HepG2 (cell line): ENCODE data around the gene PAK1. TPM values are rescaled to one million over a fixed set of nuclear protein-coding genes. Genes with fewer than 3 reads are reported as not detected.

ENCODE experiments used
- ATAC-seq: fragments of 200-7000 bp; cut with Tn5 transposase; 3 replicates; pipeline ENCODE4 v1.9.1; 2020; ENCODE audit warnings: mild to moderate bottlenecking, moderate library complexity
- BruUV-seq: library from RNA; stranded (reverse); fragments of 400-500 nt; replicated peaks from 2 replicates; lab custom pipeline; 2021; lab: Mats Ljungman, UMichigan
- CTCF ChIA-PET: fragments of 300-600 bp; formaldehyde crosslinking; extraction: SDS; loops from one replicate; lab custom pipeline; 2021; ENCODE audit warnings: low total read pairs, inconsistent platforms, low intra/inter-chr PET ratio; lab: Yijun Ruan, JAX
- POLR2A ChIA-PET: fragments of 350-600 bp; sonication (Branson Sonifier 250); formaldehyde crosslinking; loops from one replicate; lab custom pipeline; 2020; ENCODE audit warnings: antibody characterized with exemption, inconsistent platforms; lab: Yijun Ruan, JAX
- DNase-seq: peaks from one replicate; pipeline ENCODE4 v3.0.0-alpha.2; 2015; ENCODE audit warnings: low spot score
- FAIRE-seq: peaks from 3 replicates; lab custom pipeline; 2011; peaks lifted over from hg19 to GRCh38; lab: Jason Lieb, UNC
- H2AFZ ChIP-seq: one replicate; pipeline ENCODE4 v1.6.1; 2011; ENCODE audit warnings: low read length, inconsistent platforms
- H3K27ac ChIP-seq: fragments of 300-600 bp; 3 replicates; pipeline ENCODE4 v1.8.0; 2011; ENCODE audit warnings: mixed run types, mild to moderate bottlenecking, mixed read lengths, low read length, inconsistent platforms; ENCODE audit not compliant: insufficient read depth; ENCODE audit errors: extremely low read length
- H3K27me3 ChIP-seq, 2 experiments: fragments of 200-600 bp in 1 of 2; 2 replicates in 1 of 2; 3 replicates in 1 of 2; pipeline versions ENCODE4 v1.6.0 to v1.8.0; 2011; ENCODE audit warnings: low read length in 2 of 2, mild to moderate bottlenecking in 2 of 2, moderate library complexity in 2 of 2, inconsistent platforms in 1 of 2; ENCODE audit not compliant: insufficient read depth in 2 of 2, control insufficient read depth in 1 of 2
- H3K36me3 ChIP-seq, 2 experiments: fragments of 200-600 bp in 1 of 2; replicated peaks in 1 of 2; 2 replicates in 1 of 2; 3 replicates in 1 of 2; pipeline versions ENCODE4 v1.5.1 to v1.8.0; 2011; ENCODE audit warnings: low read length in 2 of 2, inconsistent platforms in 1 of 2; ENCODE audit not compliant: insufficient read depth in 2 of 2, control insufficient read depth in 1 of 2
- H3K4me1 ChIP-seq: 2 replicates; pipeline ENCODE4 v1.5.1; 2012; ENCODE audit warnings: low read length, inconsistent platforms; ENCODE audit not compliant: insufficient read depth
- H3K4me2 ChIP-seq: 2 replicates; pipeline ENCODE4 v1.6.0; 2011; ENCODE audit warnings: low read depth, low read length, inconsistent platforms
- H3K4me3 ChIP-seq, 3 experiments: fragments of 200-600 bp in 1 of 3; sonication (generic), shearing (Covaris generic) in 1 of 3; replicated peaks in 1 of 3; 2 replicates each; pipeline ENCODE4 v1.5.1; 2011 to 2016; ENCODE audit warnings: low read length in 3 of 3, inconsistent platforms in 2 of 3, low read depth in 2 of 3, mild to moderate bottlenecking in 2 of 3, control low read depth in 1 of 3, mixed read lengths in 1 of 3; ENCODE audit not compliant: insufficient read depth in 1 of 3
- H3K79me2 ChIP-seq: one replicate; pipeline ENCODE4 v1.6.1; 2011; ENCODE audit warnings: low read length, inconsistent platforms; ENCODE audit not compliant: insufficient read depth
- H3K9ac ChIP-seq: 2 replicates; pipeline ENCODE4 v1.6.0; 2011; ENCODE audit warnings: mild to moderate bottlenecking, low read depth, low read length, inconsistent platforms; ENCODE audit not compliant: insufficient read depth
- H3K9me3 ChIP-seq: 2 replicates; pipeline ENCODE4 v1.5.1; 2012; ENCODE audit warnings: mild to moderate bottlenecking, low read length
- H4K20me1 ChIP-seq: 2 replicates; pipeline ENCODE4 v1.6.0; 2011; ENCODE audit warnings: inconsistent platforms, mild to moderate bottlenecking, low read length, moderate library complexity; ENCODE audit not compliant: insufficient read depth
- CENPT ChIP-seq: sonication (generic); formaldehyde crosslinking; IDR thresholded peaks from 2 replicates; pipeline ENCODE4 v1.8.0; 2022; ENCODE audit warnings: low read depth, mild to moderate bottlenecking, moderate library complexity, missing genetic modification reagents
- LBX2 ChIP-seq: sonication (generic); formaldehyde crosslinking; IDR thresholded peaks from 2 replicates; pipeline ENCODE4 v1.5.0; 2020; ENCODE audit warnings: missing genetic modification reagents, mild to moderate bottlenecking, borderline replicate concordance
- MIER3 ChIP-seq: IDR thresholded peaks from 2 replicates; pipeline ENCODE4 v1.6.1; 2016; ENCODE audit warnings: missing compliant biosample characterization, borderline replicate concordance
- PAWR ChIP-seq: sonication (generic); formaldehyde crosslinking; IDR thresholded peaks from 2 replicates; pipeline ENCODE4 v1.4.0; 2020; ENCODE audit warnings: missing genetic modification reagents, mild to moderate bottlenecking, borderline replicate concordance
- SMARCC2 ChIP-seq: fragments of 450-650 bp; IDR thresholded peaks from 2 replicates; pipeline ENCODE4 v1.6.1; 2017; ENCODE audit warnings: antibody characterized with exemption, mild to moderate bottlenecking
- SNAI1 ChIP-seq: sonication (generic); formaldehyde crosslinking; IDR thresholded peaks from 2 replicates; pipeline ENCODE4 v1.5.0; 2020; ENCODE audit warnings: mild to moderate bottlenecking, missing genetic modification reagents, borderline replicate concordance
- TRIM24 ChIP-seq: sonication (generic); formaldehyde crosslinking; IDR thresholded peaks from 2 replicates; pipeline ENCODE4 v1.8.0; 2022; ENCODE audit warnings: mild to moderate bottlenecking, missing genetic modification reagents
- ZNF230 ChIP-seq: sonication (generic); formaldehyde crosslinking; IDR thresholded peaks from 2 replicates; pipeline ENCODE4 v1.4.0; 2020; ENCODE audit warnings: mild to moderate bottlenecking, missing genetic modification reagents
- ZNF563 ChIP-seq: sonication (generic); formaldehyde crosslinking; IDR thresholded peaks from 2 replicates; pipeline ENCODE4 v1.8.0; 2022; ENCODE audit warnings: mild to moderate bottlenecking, moderate library complexity, missing genetic modification reagents
- WGBS: methylation state at CpG from one replicate; pipeline ENCODE4 v1.1.6; 2017; ENCODE audit warnings: low lambda C conversion rate; 5-methylcytosine and 5-hydroxymethylcytosine counted together
- in situ Hi-C: cut with HindIII; loops from 2 replicates; pipeline ENCODE4 v1.10.0; 2017; ENCODE audit warnings: low pct_unique_long_range_greater_than_20kb; ENCODE audit not compliant: extremely low pct_ligation_motif_present
- intact Hi-C: fragments of 100-400 bp; cut with micrococcal nuclease; formaldehyde crosslinking; loops from one replicate; pipeline ENCODE4 v1.10.0; 2022; ENCODE audit not compliant: unreplicated experiment
- polyA plus RNA-seq, 8 experiments: library from polyadenylated mRNA; depleted of rRNA in 3 of 8; stranded (reverse) in 7 of 8; unstranded in 1 of 8; fragments of >200 nt; fragmentation: Illumina TruSeq in 4 of 8; extraction: Trizol in 4 of 8; gene quantifications; 2 replicates each; pipeline versions ENCODE4 v1.2.1 to v1.2.3, GENCODE V29; 2011 to 2016; ENCODE audit warnings: low read depth in 4 of 8, missing spikeins in 1 of 8, mixed read lengths in 1 of 8; ENCODE audit not compliant: insufficient read depth in 1 of 8
- total RNA-seq, 5 experiments: library from RNA; depleted of rRNA; stranded (reverse); fragments of >200 nt; fragmentation: Illumina TruSeq; extraction: Trizol; gene quantifications; 2 replicates each; pipeline ENCODE4 v1.2.3, GENCODE V29; 2016; ENCODE audit warnings: low read depth in 1 of 5
- TF ChIP-seq, protein P1 (sequence below): sonication (generic); formaldehyde crosslinking; IDR thresholded peaks from 2 replicates; pipeline ENCODE4 v1.4.0; 2020; ENCODE audit warnings: missing genetic modification reagents, borderline replicate concordance
- TF ChIP-seq, protein P2 (sequence below), 2 experiments: sonication (generic) in 1 of 2; formaldehyde crosslinking in 1 of 2; IDR thresholded peaks; 2 replicates each; pipeline versions ENCODE4 v1.6.1 to v1.9.0; 2014 to 2022; ENCODE audit warnings: antibody characterized with exemption in 1 of 2, borderline replicate concordance in 1 of 2, inconsistent platforms in 1 of 2, low read depth in 1 of 2, missing genetic modification reagents in 1 of 2

Gene PAK1
- total and polyA plus RNA-seq, 2 of the 13 experiments (the other 11 are each of a cell fraction or from before 2014, with no cell fraction given), result 1.5 to 4.3 TPM

DNA sequence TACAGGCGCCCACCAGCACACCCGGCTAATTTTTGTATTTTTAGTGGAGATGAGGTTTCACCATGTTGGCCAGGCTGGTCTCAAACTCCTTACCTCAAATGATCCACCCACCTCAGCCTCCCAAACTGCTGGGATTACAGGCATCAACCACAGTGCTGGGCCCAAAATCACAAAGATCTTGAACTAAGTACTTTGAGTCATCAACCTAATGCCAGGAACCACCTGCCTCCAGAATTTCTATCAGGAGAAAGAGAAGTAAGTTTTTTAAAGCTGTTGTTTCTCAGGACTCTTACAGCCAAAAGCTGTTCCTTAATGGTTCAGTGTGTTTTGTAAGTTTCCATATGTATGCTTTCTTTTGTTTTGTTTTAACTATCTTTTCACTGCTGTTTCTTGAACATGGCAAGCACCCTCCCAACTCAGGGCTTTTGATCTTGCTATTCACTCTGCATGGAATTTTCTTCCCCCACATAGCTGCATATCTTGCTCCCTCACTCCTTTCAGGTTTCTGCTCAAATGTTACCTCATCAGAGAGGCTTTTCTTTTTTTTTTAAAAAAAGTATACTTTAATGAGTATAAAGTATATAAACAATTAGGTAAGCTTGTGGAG, 6.0 kb upstream of the PAK1 start:
- Histone ChIP-seq H2AFZ (no peak overlapping the region), H3K36me3 (no peaks in the 10 kb centered on the region), H3K4me3 (no peak overlapping the region), H3K27ac (no peak overlapping the region), H4K20me1 (no peaks in the 10 kb centered on the region), H3K9me3 (no peaks in the 10 kb centered on the region), H3K4me2 (no peak overlapping the region), H3K4me1 (peaks cover 16% of the 10 kb centered on the region), H3K27me3 (peaks cover 0 to 3% of the 10 kb centered on the region in 2 experiments; a peak in 2 of 5 replicates), H3K79me2 (no peaks in the 10 kb centered on the region), H3K9ac (no peak overlapping the region)
- 36% methylated on average over 2 of the region's 2 CpGs for WGBS
- ChIA-PET CTCF (no interaction called here), POLR2A (no interaction called here)
- in situ Hi-C loops, result no loop called here
- no peak for ATAC-seq
- intact Hi-C loops, result no loop called here
- no peak for FAIRE-seq
- no TSS peak for BruUV-seq
- DNase-seq, result no peak
- TF ChIP-seq, protein P1, sequence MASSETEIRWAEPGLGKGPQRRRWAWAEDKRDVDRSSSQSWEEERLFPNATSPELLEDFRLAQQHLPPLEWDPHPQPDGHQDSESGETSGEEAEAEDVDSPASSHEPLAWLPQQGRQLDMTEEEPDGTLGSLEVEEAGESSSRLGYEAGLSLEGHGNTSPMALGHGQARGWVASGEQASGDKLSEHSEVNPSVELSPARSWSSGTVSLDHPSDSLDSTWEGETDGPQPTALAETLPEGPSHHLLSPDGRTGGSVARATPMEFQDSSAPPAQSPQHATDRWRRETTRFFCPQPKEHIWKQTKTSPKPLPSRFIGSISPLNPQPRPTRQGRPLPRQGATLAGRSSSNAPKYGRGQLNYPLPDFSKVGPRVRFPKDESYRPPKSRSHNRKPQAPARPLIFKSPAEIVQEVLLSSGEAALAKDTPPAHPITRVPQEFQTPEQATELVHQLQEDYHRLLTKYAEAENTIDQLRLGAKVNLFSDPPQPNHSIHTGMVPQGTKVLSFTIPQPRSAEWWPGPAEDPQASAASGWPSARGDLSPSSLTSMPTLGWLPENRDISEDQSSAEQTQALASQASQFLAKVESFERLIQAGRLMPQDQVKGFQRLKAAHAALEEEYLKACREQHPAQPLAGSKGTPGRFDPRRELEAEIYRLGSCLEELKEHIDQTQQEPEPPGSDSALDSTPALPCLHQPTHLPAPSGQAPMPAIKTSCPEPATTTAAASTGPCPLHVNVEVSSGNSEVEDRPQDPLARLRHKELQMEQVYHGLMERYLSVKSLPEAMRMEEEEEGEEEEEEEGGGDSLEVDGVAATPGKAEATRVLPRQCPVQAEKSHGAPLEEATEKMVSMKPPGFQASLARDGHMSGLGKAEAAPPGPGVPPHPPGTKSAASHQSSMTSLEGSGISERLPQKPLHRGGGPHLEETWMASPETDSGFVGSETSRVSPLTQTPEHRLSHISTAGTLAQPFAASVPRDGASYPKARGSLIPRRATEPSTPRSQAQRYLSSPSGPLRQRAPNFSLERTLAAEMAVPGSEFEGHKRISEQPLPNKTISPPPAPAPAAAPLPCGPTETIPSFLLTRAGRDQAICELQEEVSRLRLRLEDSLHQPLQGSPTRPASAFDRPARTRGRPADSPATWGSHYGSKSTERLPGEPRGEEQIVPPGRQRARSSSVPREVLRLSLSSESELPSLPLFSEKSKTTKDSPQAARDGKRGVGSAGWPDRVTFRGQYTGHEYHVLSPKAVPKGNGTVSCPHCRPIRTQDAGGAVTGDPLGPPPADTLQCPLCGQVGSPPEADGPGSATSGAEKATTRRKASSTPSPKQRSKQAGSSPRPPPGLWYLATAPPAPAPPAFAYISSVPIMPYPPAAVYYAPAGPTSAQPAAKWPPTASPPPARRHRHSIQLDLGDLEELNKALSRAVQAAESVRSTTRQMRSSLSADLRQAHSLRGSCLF (CRISPR knock-in tag), result no peak
- TF ChIP-seq SNAI1 (no peak), MIER3 (no peak), ZNF563 (CRISPR knock-in tag) (no peak), LBX2 (CRISPR knock-in tag) (no peak), CENPT (CRISPR knock-in tag) (no peak), PAWR (CRISPR knock-in tag) (no peak), TRIM24 (no peak), ZNF230 (no peak), SMARCC2 (no peak)
- TF ChIP-seq, protein P2, sequence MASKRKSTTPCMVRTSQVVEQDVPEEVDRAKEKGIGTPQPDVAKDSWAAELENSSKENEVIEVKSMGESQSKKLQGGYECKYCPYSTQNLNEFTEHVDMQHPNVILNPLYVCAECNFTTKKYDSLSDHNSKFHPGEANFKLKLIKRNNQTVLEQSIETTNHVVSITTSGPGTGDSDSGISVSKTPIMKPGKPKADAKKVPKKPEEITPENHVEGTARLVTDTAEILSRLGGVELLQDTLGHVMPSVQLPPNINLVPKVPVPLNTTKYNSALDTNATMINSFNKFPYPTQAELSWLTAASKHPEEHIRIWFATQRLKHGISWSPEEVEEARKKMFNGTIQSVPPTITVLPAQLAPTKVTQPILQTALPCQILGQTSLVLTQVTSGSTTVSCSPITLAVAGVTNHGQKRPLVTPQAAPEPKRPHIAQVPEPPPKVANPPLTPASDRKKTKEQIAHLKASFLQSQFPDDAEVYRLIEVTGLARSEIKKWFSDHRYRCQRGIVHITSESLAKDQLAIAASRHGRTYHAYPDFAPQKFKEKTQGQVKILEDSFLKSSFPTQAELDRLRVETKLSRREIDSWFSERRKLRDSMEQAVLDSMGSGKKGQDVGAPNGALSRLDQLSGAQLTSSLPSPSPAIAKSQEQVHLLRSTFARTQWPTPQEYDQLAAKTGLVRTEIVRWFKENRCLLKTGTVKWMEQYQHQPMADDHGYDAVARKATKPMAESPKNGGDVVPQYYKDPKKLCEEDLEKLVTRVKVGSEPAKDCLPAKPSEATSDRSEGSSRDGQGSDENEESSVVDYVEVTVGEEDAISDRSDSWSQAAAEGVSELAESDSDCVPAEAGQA (IDR thresholded peaks at IDR 0.05; ENCODE audit: low read depth), result no peak
- TF ChIP-seq, protein P2 (CRISPR knock-in tag; IDR thresholded peaks at IDR 0.05; ENCODE audit: borderline replicate concordance), result no peak
